ENCODE results near the gene MPZL3. TPM values are rescaled to one million over a fixed set of nuclear protein-coding genes. Genes with fewer than 3 reads are reported as not detected.
A peak's percentile ranks its signal among the peaks of the same experiment; 100 is the strongest.

MPZL3 gene
- total RNA-seq, 2 experiments from 2014 or later: 20.4 to 28.4 TPM

GRCh38 chr11:118283037-118283636 is 31.0 kb upstream of the MPZL3 start:
- peaks cover 23% of the 10 kb centered on the region for H3K4me1 Mint-ChIP-seq
- no peak for ATAC-seq
- no peaks in the 10 kb centered on the region for H3K9me3 Mint-ChIP-seq (ENCODE audit: low read depth)
- no peak overlapping the region for H3K4me3 Mint-ChIP-seq
- H3K27ac Mint-ChIP-seq: no peak overlapping the region
- H3K27me3 Mint-ChIP-seq: no peaks in the 10 kb centered on the region
- no peak for DNase-seq
- peaks cover 3% of the 10 kb centered on the region for H3K36me3 Mint-ChIP-seq
- CTCF ChIA-PET: interaction anchor here (0.6 to 6.8 kb wide), 8 partner anchors 9 to 99 kb away, joined by 3 to 36 read pairs (median 3); partner anchors contain the start of gene MPZL2

- no peak for ATAC-seq
- no peaks in the 10 kb centered on the region for H3K27me3 Mint-ChIP-seq
- peaks cover 23% of the 10 kb centered on the region for H3K4me1 Mint-ChIP-seq
- DNase-seq: no peak
- CTCF ChIA-PET: interaction anchor here (0.6 to 6.8 kb wide), 6 partner anchors 9 to 98 kb away, joined by 3 to 36 read pairs (median 8); no protein-coding TSS in a partner anchor
- no peak overlapping the region for H3K27ac Mint-ChIP-seq
- no peak overlapping the region for H3K4me3 Mint-ChIP-seq
- H3K9me3 Mint-ChIP-seq (ENCODE audit: low read depth): no peaks in the 10 kb centered on the region
- peaks cover 3% of the 10 kb centered on the region for H3K36me3 Mint-ChIP-seq
These were observed 30.4 kb upstream of the MPZL3 start for GRCh38 chr11:118282606-118283005.

- Mint-ChIP-seq H3K36me3 (peaks cover 3% of the 10 kb centered on the region), H3K9me3 (ENCODE audit: low read depth) (no peaks in the 10 kb centered on the region), H3K4me1 (peaks cover 36% of the 10 kb centered on the region), H3K4me3 (no peak overlapping the region), H3K27ac (peak overlapping the region; percentile 9), H3K27me3 (no peaks in the 10 kb centered on the region)
- DNase-seq (no peak), ATAC-seq (peak; percentile 25)
- CTCF ChIA-PET: interaction anchor here (1.3 to 6.8 kb wide), 3 partner anchors 14 to 474 kb away, joined by 3 to 36 read pairs (median 16); no protein-coding TSS in a partner anchor
These were observed 29.1 kb upstream of the MPZL3 start for GRCh38 chr11:118281284-118281683.

GRCh38 chr11:118277312-118277711 is 25.1 kb upstream of the MPZL3 start:
- peak; percentile 69 for ATAC-seq
- Mint-ChIP-seq H3K4me1 (peaks cover 36% of the 10 kb centered on the region), H3K27ac (no peak overlapping the region), H3K9me3 (ENCODE audit: low read depth) (no peaks in the 10 kb centered on the region), H3K36me3 (peaks cover 1% of the 10 kb centered on the region), H3K4me3 (no peak overlapping the region), H3K27me3 (no peaks in the 10 kb centered on the region)
- CTCF ChIA-PET: interaction anchor here (0.7 to 2.4 kb wide), 12 partner anchors 13 to 133 kb away, joined by 3 to 11 read pairs (median 4); partner anchors contain the start of gene MPZL2
- peak; percentile 55 for DNase-seq

- H3K27ac Mint-ChIP-seq: no peak overlapping the region
- no peak for ATAC-seq
- H3K36me3 Mint-ChIP-seq: peaks cover 1% of the 10 kb centered on the region
- H3K9me3 Mint-ChIP-seq (ENCODE audit: low read depth): no peaks in the 10 kb centered on the region
- H3K4me1 Mint-ChIP-seq: peaks cover 30% of the 10 kb centered on the region
- H3K27me3 Mint-ChIP-seq: no peaks in the 10 kb centered on the region
- no peak overlapping the region for H3K4me3 Mint-ChIP-seq
- CTCF ChIA-PET: interaction anchor here (0.7 to 2.4 kb wide), 10 partner anchors 12 to 132 kb away, joined by 3 to 12 read pairs (median 5); partner anchors contain the start of gene MPZL2
- no peak for DNase-seq
These were observed 24.3 kb upstream of the MPZL3 start for GRCh38 chr11:118276422-118276821.

GRCh38 chr11:118275176-118275575 is 23.0 kb upstream of the MPZL3 start:
- Mint-ChIP-seq H3K9me3 (ENCODE audit: low read depth) (no peaks in the 10 kb centered on the region), H3K27me3 (no peaks in the 10 kb centered on the region), H3K4me3 (no peak overlapping the region), H3K4me1 (peaks cover 25% of the 10 kb centered on the region), H3K27ac (no peak overlapping the region), H3K36me3 (no peaks in the 10 kb centered on the region)
- CTCF ChIA-PET: interaction anchor here (0.6 to 2.0 kb wide), 8 partner anchors 13 to 81 kb away, joined by 3 to 12 read pairs (median 4); no protein-coding TSS in a partner anchor
- DNase-seq: no peak
- ATAC-seq: no peak

- no peak for DNase-seq
- Mint-ChIP-seq H3K36me3 (no peaks in the 10 kb centered on the region), H3K4me1 (peaks cover 23% of the 10 kb centered on the region), H3K4me3 (no peak overlapping the region), H3K9me3 (ENCODE audit: low read depth) (no peaks in the 10 kb centered on the region), H3K27ac (no peak overlapping the region), H3K27me3 (peaks cover 3% of the 10 kb centered on the region)
- no peak for ATAC-seq
- CTCF ChIA-PET: interaction anchor here (1.3 to 1.8 kb wide), 2 partner anchors 10 to 103 kb away, joined by 4 to 5 read pairs; partner anchors contain the start of gene MPZL2
These were observed 22.0 kb upstream of the MPZL3 start for GRCh38 chr11:118274186-118274585.

GRCh38 chr11:118272001-118272400 is 19.8 kb upstream of the MPZL3 start:
- Mint-ChIP-seq H3K4me3 (no peak overlapping the region), H3K36me3 (no peaks in the 10 kb centered on the region)
- CTCF ChIA-PET: no interaction called here

GRCh38 chr11:118267486-118267885 is 15.3 kb upstream of the MPZL3 start:
- DNase-seq: no peak
- ATAC-seq: no peak
- CTCF ChIA-PET: interaction anchor here (0.8 to 3.5 kb wide), 4 partner anchors 28 to 96 kb away, joined by 3 to 21 read pairs (median 5); no protein-coding TSS in a partner anchor
- H3K4me3 Mint-ChIP-seq: no peak overlapping the region
- no peaks in the 10 kb centered on the region for H3K36me3 Mint-ChIP-seq
- H3K27me3 Mint-ChIP-seq: peaks cover 18% of the 10 kb centered on the region
- H3K27ac Mint-ChIP-seq: no peak overlapping the region
- H3K4me1 Mint-ChIP-seq: peaks cover 22% of the 10 kb centered on the region
- no peaks in the 10 kb centered on the region for H3K9me3 Mint-ChIP-seq (ENCODE audit: low read depth)

More at GRCh38 chr11:118272001-118272400, 19.8 kb upstream of the MPZL3 start:
- peaks cover 3% of the 10 kb centered on the region for H3K27me3 Mint-ChIP-seq
- ATAC-seq: no peak
- H3K9me3 Mint-ChIP-seq (ENCODE audit: low read depth): no peaks in the 10 kb centered on the region
- DNase-seq: no peak
- no peak overlapping the region for H3K27ac Mint-ChIP-seq
- H3K4me1 Mint-ChIP-seq: peaks cover 17% of the 10 kb centered on the region

GRCh38 chr11:118265954-118266353 is 13.8 kb upstream of the MPZL3 start:
- no peaks in the 10 kb centered on the region for H3K9me3 Mint-ChIP-seq (ENCODE audit: low read depth)
- CTCF ChIA-PET: interaction anchor here (1.0 to 3.5 kb wide), 4 partner anchors 30 to 94 kb away, joined by 3 to 21 read pairs (median 7); no protein-coding TSS in a partner anchor
- no peak for ATAC-seq
- peaks cover 18% of the 10 kb centered on the region for H3K27me3 Mint-ChIP-seq
- H3K4me1 Mint-ChIP-seq: peaks cover 35% of the 10 kb centered on the region
- H3K27ac Mint-ChIP-seq: no peak overlapping the region
- no peak overlapping the region for H3K4me3 Mint-ChIP-seq
- no peak for DNase-seq
- no peaks in the 10 kb centered on the region for H3K36me3 Mint-ChIP-seq

- Mint-ChIP-seq H3K4me1 (peaks cover 44% of the 10 kb centered on the region), H3K27me3 (peaks cover 18% of the 10 kb centered on the region), H3K9me3 (ENCODE audit: low read depth) (no peaks in the 10 kb centered on the region), H3K36me3 (no peaks in the 10 kb centered on the region), H3K27ac (no peak overlapping the region), H3K4me3 (peak overlapping the region; percentile 69)
- CTCF ChIA-PET: interaction anchor here (0.7 to 3.5 kb wide), 10 partner anchors 9 to 93 kb away, joined by 3 to 21 read pairs (median 4); no protein-coding TSS in a partner anchor
- no peak for DNase-seq
- ATAC-seq: no peak
These were observed 12.7 kb upstream of the MPZL3 start for GRCh38 chr11:118264569-118265465.

- DNase-seq (peak; percentile 46), ATAC-seq (peak; percentile 53)
- H3K27ac Mint-ChIP-seq: peak within 1 kb of the TSS; percentile 2
- CTCF ChIA-PET: interaction anchor here (0.6 to 6.2 kb wide), 12 partner anchors 10 to 747 kb away, joined by 3 to 59 read pairs (median 4); no protein-coding TSS in a partner anchor
- H3K4me1 Mint-ChIP-seq: peaks cover 46% of the 10 kb centered on the region
- H3K9me3 Mint-ChIP-seq (ENCODE audit: low read depth): no peaks in the 10 kb centered on the region
- H3K27me3 Mint-ChIP-seq: peaks cover 16% of the 10 kb centered on the region
- H3K36me3 Mint-ChIP-seq: no peaks in the 10 kb centered on the region
- peak within 1 kb of the TSS; percentile 69 for H3K4me3 Mint-ChIP-seq
These were observed 11.8 kb upstream of the MPZL3 start, which contains the start of gene MPZL2 for GRCh38 chr11:118263695-118264568. TSS of gene MPZL2 (minus strand) at chr11:118264297. CDS start at chr11:118264153, 144 bp downstream.
